GM12801 (cell line): ENCODE measurements around the gene CTSZ.

ENCODE experiments used
- TF ChIP-seq, protein P1 (sequence below): IDR thresholded peaks from one replicate; pipeline ENCODE4 v1.5.1; 2011; ENCODE audit warnings: control low read depth; ENCODE audit not compliant: insufficient read length; ENCODE audit errors: extremely low read depth

Gene CTSZ

DNA sequence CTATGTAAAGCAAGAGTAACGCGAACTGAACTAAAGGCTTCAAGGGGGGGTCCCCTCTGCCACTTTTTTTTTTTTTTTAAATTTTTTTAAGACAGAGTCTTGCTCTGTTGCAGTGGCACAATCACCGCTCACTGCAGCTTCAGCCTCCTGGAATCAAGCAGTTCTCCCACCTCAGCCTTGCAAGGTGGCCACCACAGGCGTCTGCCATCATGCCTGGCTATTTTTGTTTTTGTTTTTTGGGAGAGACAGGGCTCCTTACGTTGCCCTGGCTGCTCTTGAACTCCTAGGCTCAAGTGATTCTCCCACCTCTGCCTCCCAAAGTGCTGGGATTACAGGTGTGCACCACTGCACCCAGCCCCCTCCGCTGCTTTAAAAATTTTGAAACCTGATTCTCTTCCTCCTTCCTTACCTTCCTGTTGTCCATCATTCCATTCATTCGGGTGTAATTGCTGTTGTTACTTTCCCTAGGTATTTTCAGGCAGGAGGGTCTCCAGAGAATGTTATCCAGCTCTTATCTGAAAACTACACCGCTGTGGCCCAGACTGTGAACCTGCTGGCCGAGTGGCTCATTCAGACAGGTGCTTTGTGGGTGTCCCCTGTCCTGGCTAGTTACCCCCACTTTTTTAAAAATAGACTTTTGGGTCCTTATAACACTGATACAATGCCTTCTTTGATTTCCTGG lies 20.6 kb downstream of the CTSZ start:
- TF ChIP-seq, protein P1, sequence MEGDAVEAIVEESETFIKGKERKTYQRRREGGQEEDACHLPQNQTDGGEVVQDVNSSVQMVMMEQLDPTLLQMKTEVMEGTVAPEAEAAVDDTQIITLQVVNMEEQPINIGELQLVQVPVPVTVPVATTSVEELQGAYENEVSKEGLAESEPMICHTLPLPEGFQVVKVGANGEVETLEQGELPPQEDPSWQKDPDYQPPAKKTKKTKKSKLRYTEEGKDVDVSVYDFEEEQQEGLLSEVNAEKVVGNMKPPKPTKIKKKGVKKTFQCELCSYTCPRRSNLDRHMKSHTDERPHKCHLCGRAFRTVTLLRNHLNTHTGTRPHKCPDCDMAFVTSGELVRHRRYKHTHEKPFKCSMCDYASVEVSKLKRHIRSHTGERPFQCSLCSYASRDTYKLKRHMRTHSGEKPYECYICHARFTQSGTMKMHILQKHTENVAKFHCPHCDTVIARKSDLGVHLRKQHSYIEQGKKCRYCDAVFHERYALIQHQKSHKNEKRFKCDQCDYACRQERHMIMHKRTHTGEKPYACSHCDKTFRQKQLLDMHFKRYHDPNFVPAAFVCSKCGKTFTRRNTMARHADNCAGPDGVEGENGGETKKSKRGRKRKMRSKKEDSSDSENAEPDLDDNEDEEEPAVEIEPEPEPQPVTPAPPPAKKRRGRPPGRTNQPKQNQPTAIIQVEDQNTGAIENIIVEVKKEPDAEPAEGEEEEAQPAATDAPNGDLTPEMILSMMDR, result no peak

DNA sequence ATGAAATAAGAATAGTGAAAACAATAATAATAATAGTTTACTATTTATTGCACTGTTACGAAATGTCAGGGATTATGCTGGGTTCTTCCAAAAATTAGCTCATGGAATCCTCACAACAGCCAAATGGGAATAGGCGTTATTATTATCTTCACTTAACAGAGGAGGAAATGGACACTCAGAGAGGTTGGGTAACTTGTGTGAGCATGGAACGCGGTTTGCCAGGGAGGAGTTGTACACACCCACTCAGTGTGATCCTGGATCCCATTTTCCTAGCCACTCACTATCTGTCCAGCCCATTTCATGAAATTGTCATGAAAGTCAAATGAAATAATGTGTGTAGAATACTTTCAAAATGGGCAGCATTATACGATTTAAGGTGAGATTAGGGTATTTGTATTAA lies 21.4 kb downstream of the CTSZ start:
- TF ChIP-seq, protein P1, result no peak

DNA sequence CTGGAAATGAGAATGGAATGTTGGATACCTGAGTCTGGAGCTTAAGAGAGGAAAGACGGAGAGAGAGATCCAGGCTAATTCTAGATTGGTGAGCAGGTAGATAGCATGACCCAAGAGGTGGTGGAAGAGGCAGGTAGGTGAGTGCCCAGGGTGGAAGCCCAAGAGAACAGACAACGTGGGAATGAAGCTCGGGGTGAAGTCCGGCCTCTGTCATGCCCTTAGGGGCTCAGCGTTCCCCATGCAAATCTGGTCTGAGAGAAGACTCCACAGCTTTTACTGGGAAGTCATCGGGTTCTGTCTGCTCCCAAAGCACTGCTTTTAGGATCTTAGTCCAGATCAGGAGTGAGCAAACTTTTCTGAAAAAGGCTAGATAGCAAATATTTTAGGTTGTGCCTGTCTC lies 22.4 kb downstream of the CTSZ start:
- TF ChIP-seq, protein P1, result no peak

DNA sequence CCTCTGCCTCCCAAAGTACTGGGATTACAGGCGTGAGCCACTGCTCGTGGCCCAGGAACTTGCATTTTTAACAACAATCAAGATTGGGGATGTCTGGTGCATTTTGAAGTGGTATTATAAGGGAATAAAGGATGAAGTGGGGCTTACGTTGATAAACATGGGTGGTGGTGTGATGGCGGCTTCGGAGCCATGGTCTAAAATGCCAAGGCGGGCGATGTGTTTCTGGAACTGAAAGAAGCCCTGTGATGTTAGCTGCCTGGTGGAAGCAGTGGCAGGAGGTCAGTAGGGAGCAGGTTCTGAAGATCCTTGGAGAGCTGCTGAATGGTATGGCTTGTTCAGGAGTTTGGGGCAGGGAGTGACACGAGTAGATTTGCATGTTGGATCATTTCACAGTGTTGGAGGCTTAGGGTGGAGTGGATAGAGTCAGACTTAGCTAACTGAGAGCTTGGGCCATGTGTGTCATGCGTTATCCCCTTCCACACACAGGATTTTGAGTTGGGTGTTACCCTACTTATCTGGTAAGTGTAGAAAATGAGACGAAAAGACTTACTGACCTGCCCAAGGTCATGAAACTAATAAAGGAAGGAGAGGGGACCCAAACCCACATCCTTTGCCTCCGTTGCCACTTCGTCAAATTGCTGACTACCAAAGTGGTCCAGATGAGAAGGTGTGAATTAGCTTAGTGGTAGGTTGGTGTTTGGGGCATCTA lies 24.5 kb downstream of the CTSZ start:
- TF ChIP-seq, protein P1, result no peak

DNA sequence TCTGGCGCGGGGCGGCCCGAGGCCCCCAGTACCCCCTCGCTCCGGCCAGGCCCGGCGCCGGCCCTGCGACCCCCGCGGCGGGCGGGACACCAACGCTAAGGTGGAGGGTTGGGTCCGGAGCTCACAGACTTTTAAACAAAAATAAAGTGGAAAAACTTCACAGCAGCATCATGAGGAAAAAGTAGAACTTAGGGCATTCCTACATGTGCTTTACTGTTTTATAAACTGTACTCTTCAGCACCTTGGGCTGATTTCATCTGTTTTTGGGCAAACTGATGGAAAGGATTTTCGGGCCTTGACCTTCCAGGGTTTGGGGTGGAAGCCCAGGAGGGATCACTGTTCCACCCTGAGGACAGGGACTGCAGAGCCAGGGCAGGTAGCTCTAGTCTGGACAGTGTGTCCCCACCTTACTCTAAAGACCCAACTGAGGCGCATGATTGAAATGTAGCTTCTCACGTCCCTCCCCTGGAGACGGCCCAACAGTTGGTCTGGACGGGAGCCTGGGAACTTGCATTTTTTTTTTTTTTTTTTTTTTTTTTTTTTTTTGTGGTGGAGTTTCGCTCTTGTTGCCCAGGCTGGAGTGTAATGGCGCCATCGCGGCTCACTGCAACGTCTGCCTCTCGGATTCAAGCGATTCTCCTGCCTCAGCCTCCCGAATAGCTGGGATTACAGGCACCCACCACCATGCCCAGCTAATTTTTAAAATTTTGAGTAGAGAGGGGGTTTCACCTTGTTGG lies 25.3 kb downstream of the CTSZ start:
- TF ChIP-seq, protein P1, result no peak

DNA sequence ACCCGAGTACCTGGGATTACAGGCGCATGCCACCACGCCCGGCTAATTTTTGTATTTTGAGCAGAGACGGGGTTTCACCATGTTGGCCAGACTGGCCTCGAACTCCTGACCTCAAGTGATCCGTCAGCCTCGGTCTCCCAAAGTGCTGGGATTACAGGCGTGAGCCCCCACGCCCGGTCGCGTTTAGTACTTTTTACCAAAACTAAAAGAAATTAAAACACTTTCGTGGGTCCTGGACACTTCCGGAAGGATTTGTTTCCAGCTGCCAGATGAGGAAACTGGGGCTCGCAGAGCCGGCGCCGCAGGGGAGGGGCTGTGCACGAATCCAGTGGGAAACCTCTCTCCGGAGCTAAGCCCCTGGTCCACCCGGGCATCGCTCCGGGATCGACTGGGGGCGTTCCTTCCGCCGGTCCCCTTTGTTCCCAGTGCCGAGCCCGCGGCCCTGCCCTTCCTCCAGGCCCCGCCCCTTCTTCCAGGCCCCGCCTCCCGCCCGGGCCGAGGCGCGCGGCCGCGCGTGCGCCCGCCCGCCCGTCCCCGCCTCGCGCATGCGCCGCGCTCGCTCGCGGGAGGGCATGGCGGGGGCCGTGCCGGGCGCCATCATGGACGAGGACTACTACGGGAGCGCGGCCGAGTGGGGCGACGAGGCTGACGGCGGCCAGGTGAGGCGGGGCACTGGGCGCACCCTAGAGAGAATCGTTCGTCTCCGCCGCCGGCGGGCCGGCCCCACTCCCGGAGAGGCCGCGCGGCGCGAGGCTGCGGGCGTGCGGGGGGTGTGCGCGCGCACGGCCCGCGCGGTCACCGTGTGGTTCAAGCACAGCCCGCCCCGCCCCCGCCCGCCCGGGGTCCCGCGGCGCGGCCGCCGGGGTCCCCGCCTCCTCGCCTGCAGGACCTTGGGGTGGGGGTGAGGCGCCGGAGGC lies 26.1 kb downstream of the CTSZ start, which contains the start of gene NELFCD:
Gene NELFCD (plus strand): TSS at position 546 of the 917 bp plus-strand sequence. CDS start 54 bp downstream, at position 600.
- TF ChIP-seq, protein P1, result no peak
